Thymus (tissue), 11 donors: ENCODE data around the gene RPL6. TPM values are rescaled to one million over a fixed set of nuclear protein-coding genes. Genes with fewer than 3 reads are reported as not detected.
"Not testable (repeated sequence)": the region's sequence is repeated elsewhere in the genome, so short reads cannot be mapped to it uniquely, and the experiment has no call there.

ENCODE experiments used
- DNase-seq, 9 donors: peaks; one replicate each; pipeline ENCODE4 v3.0.0-alpha.2; 2013; ENCODE audit warnings: low spot score in 9 of 9, low read depth in 6 of 9, missing footprints in 1 of 9
- H3K27ac ChIP-seq, 2 donors: one replicate each; pipeline ENCODE4 v1.5.1; 2013; ENCODE audit warnings: control low read depth in 1 of 2, low read depth in 1 of 2, low read length in 1 of 2, mild to moderate bottlenecking in 1 of 2, moderate library complexity in 1 of 2
- H3K27me3 ChIP-seq, 2 donors: one replicate each; pipeline ENCODE4 v1.5.1; 2013; ENCODE audit warnings: low read length in 1 of 2; ENCODE audit not compliant: control insufficient read depth in 2 of 2, insufficient read depth in 1 of 2
- H3K36me3 ChIP-seq, 2 donors: one replicate each; pipeline ENCODE4 v1.5.1; 2013; ENCODE audit warnings: low read length in 1 of 2, mild to moderate bottlenecking in 1 of 2, moderate library complexity in 1 of 2; ENCODE audit not compliant: control insufficient read depth in 2 of 2, insufficient read depth in 2 of 2
- H3K4me1 ChIP-seq, 2 donors: one replicate each; pipeline ENCODE4 v1.5.1; 2013; ENCODE audit warnings: low read length in 2 of 2; ENCODE audit not compliant: control insufficient read depth in 2 of 2, insufficient read depth in 2 of 2
- H3K4me3 ChIP-seq, 2 donors: one replicate each; pipeline ENCODE4 v1.5.1; 2013; ENCODE audit warnings: low read length in 2 of 2, control low read depth in 1 of 2, mild to moderate bottlenecking in 1 of 2
- H3K9me3 ChIP-seq, 2 donors: one replicate each; pipeline ENCODE4 v1.5.1; 2013; ENCODE audit warnings: low read length in 1 of 2, mild to moderate bottlenecking in 1 of 2; ENCODE audit not compliant: control insufficient read depth in 2 of 2, insufficient read depth in 1 of 2
- WGBS: extraction: QIAGEN DNeasy Blood & Tissue Kit; methylation state at CpG from one replicate; pipeline ENCODE4 v1.1.7; 2013; 5-methylcytosine and 5-hydroxymethylcytosine counted together
- polyA plus RNA-seq: library from polyadenylated mRNA; stranded (reverse); fragments of 200-250 nt; gene quantifications from one replicate; pipeline ENCODE4 v1.2.3, GENCODE V29; 2013
- total RNA-seq: library from RNA; stranded (reverse); fragments of 120-200 nt; gene quantifications from one replicate; pipeline ENCODE4 v1.2.4, GENCODE V29; 2013
- donor health status: healthy.

RPL6 gene
- total and polyA plus RNA-seq, 2 donors: 2,335 to 3,437 TPM

- 15% methylated on average over 3 of the region's 3 CpGs for WGBS
- H3K27ac ChIP-seq: no peak overlapping the region
Observed at GRCh38 chr12:112447106-112447505, 37.7 kb upstream of the RPL6 start.

GRCh38 chr12:112446008-112446725, 36.8 kb upstream of the RPL6 start:
- Histone ChIP-seq H3K27me3 (no peaks in the 10 kb centered on the region), H3K36me3 (peaks cover 7 to 29% of the 10 kb centered on the region in 2 donors), H3K4me3 (no peak overlapping the region), H3K4me1 (no peaks in the 10 kb centered on the region), H3K9me3 (no peaks in the 10 kb centered on the region), H3K27ac (no peak overlapping the region)
- 84% methylated on average over 3 of the region's 3 CpGs for WGBS
- DNase-seq: no peak

More at GRCh38 chr12:112447106-112447505, 37.7 kb upstream of the RPL6 start:
- no peaks in the 10 kb centered on the region for H3K27me3 ChIP-seq
- H3K9me3 ChIP-seq: no peaks in the 10 kb centered on the region
- DNase-seq: no peak
- no peak overlapping the region for H3K4me3 ChIP-seq
- H3K4me1 ChIP-seq: no peaks in the 10 kb centered on the region
- peaks cover 7 to 32% of the 10 kb centered on the region in 2 donors for H3K36me3 ChIP-seq

GRCh38 chr12:112443916-112444315, 34.5 kb upstream of the RPL6 start:
- DNase-seq: no peak
- H3K27ac ChIP-seq: no peak overlapping the region
- H3K36me3 ChIP-seq: peaks cover 7 to 18% of the 10 kb centered on the region in 2 donors
- no peaks in the 10 kb centered on the region for H3K9me3 ChIP-seq
- no peaks in the 10 kb centered on the region for H3K4me1 ChIP-seq
- H3K4me3 ChIP-seq: no peak overlapping the region
- H3K27me3 ChIP-seq: no peaks in the 10 kb centered on the region
- 96% methylated on average over 4 of the region's 4 CpGs for WGBS

GRCh38 chr12:112440653-112441052, 31.2 kb upstream of the RPL6 start:
- not testable (repeated sequence) for H3K4me3 ChIP-seq, DNase-seq, H3K27ac ChIP-seq, H3K27me3 ChIP-seq, H3K4me1 ChIP-seq, H3K36me3 ChIP-seq, H3K9me3 ChIP-seq
- 99% methylated on average over 9 of the region's 9 CpGs for WGBS

- Histone ChIP-seq H3K4me3 (no peak overlapping the region), H3K9me3 (no peaks in the 10 kb centered on the region), H3K27me3 (no peaks in the 10 kb centered on the region), H3K4me1 (no peaks in the 10 kb centered on the region), H3K27ac (no peak overlapping the region), H3K36me3 (no peaks in the 10 kb centered on the region)
- DNase-seq: no peak
Observed at GRCh38 chr12:112439769-112440168, 30.4 kb upstream of the RPL6 start.

- WGBS: 97% methylated on average over 1 of the region's 1 CpG
Observed at GRCh38 chr12:112438645-112439044, 29.2 kb upstream of the RPL6 start.

GRCh38 chr12:112433551-112433950, 24.1 kb upstream of the RPL6 start:
- no peak for DNase-seq
- H3K27me3 ChIP-seq: no peaks in the 10 kb centered on the region
- 100% methylated on average over 2 of the region's 2 CpGs for WGBS

More at GRCh38 chr12:112438645-112439044, 29.2 kb upstream of the RPL6 start:
- not testable (repeated sequence) for H3K4me1 ChIP-seq, H3K4me3 ChIP-seq, H3K27ac ChIP-seq, H3K36me3 ChIP-seq, DNase-seq, H3K9me3 ChIP-seq, H3K27me3 ChIP-seq

GRCh38 chr12:112431965-112432364, 22.6 kb upstream of the RPL6 start:
- Histone ChIP-seq H3K4me3 (no peak overlapping the region), H3K9me3 (no peaks in the 10 kb centered on the region), H3K36me3 (no peaks in the 10 kb centered on the region), H3K4me1 (no peaks in the 10 kb centered on the region), H3K27me3 (no peaks in the 10 kb centered on the region), H3K27ac (no peak overlapping the region)
- no peak for DNase-seq
- 74% methylated on average over 3 of the region's 3 CpGs for WGBS

More at GRCh38 chr12:112433551-112433950, 24.1 kb upstream of the RPL6 start:
- H3K4me3 ChIP-seq: no peak overlapping the region
- H3K9me3 ChIP-seq: no peaks in the 10 kb centered on the region
- no peak overlapping the region for H3K27ac ChIP-seq
- H3K36me3 ChIP-seq: no peaks in the 10 kb centered on the region
- H3K4me1 ChIP-seq: no peaks in the 10 kb centered on the region

- WGBS: 71% methylated on average over 5 of the region's 5 CpGs
- Histone ChIP-seq H3K27me3 (no peaks in the 10 kb centered on the region), H3K27ac (no peak overlapping the region), H3K4me3 (no peak overlapping the region), H3K9me3 (no peaks in the 10 kb centered on the region), H3K4me1 (no peaks in the 10 kb centered on the region), H3K36me3 (no peaks in the 10 kb centered on the region)
- no peak for DNase-seq
Observed at GRCh38 chr12:112430929-112431328, 21.5 kb upstream of the RPL6 start.
